ENCODE data around the gene ERP27.
A peak's percentile ranks its signal among the peaks of the same experiment; 100 is the strongest.

- TF ChIP-seq POLR2AphosphoS5 (IDR thresholded peaks at IDR 0.05) (no peak), POLR2A (IDR thresholded peaks at IDR 0.05; ENCODE audit: low read depth) (no peak), CTCF (IDR thresholded peaks at IDR 0.05) (peak in 2 of 3 experiments; percentile 12 to 16), EP300 (IDR thresholded peaks at IDR 0.05) (no peak)
Measured at GRCh38 chr12:14986449-14986848, 48.1 kb upstream of the ERP27 start.
